Activated naive CD8-positive, alpha-beta T cell treated with anti-CD3 and anti-CD28 coated beads, Interleukin-2, amount 50 U/mL, for 24 hours (primary cell): ENCODE results near the gene TXLNA.

ENCODE experiments used
- ATAC-seq: fragments of 150-1000 bp; cut with Tn5 transposase; one replicate; pipeline ENCODE4 v1.10.0; 2021
- DNase-seq: peaks from one replicate; pipeline ENCODE4 v3.0.0; 2021
- H3K27ac Mint-ChIP-seq: one replicate; pipeline ENCODE4 v1.8.0; 2021; ENCODE audit warnings: mild to moderate bottlenecking, mixed read lengths
- H3K27me3 Mint-ChIP-seq: one replicate; pipeline ENCODE4 v1.8.0; 2021; ENCODE audit warnings: mixed read lengths
- H3K36me3 Mint-ChIP-seq: one replicate; pipeline ENCODE4 v1.8.0; 2021; ENCODE audit warnings: low read depth, mixed read lengths
- H3K4me1 Mint-ChIP-seq: one replicate; pipeline ENCODE4 v1.8.0; 2021; ENCODE audit warnings: mixed read lengths
- H3K4me3 Mint-ChIP-seq: one replicate; pipeline ENCODE4 v1.8.0; 2021; ENCODE audit warnings: mild to moderate bottlenecking, moderate library complexity, mixed read lengths
- H3K9me3 Mint-ChIP-seq: one replicate; pipeline ENCODE4 v1.8.0; 2021; ENCODE audit warnings: mixed read lengths

The TXLNA gene

DNA sequence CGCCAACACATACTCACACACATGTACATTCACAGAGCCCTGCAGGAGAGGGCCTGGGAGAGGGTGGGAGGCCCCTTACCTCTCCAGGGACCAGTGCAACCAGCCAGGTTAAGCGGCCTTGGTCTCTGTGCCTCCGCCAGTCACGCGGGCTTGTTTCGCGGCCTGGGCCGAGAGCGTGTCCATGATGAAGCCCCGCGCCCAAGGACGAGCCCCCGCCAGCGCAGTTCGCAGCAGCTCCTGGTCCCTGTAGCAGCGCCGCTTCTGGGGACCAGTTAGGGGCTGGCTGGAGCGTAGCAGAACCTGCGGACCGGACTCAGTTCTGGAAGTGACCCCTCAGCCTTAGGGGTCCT, 60.3 kb downstream of the TXLNA start:
- no peak for ATAC-seq
- Mint-ChIP-seq H3K27ac (no peak overlapping the region), H3K4me1 (peaks cover 23% of the 10 kb centered on the region), H3K4me3 (peak overlapping the region; percentile 78), H3K9me3 (no peaks in the 10 kb centered on the region), H3K27me3 (no peaks in the 10 kb centered on the region), H3K36me3 (no peaks in the 10 kb centered on the region)
- DNase-seq, result no peak

DNA sequence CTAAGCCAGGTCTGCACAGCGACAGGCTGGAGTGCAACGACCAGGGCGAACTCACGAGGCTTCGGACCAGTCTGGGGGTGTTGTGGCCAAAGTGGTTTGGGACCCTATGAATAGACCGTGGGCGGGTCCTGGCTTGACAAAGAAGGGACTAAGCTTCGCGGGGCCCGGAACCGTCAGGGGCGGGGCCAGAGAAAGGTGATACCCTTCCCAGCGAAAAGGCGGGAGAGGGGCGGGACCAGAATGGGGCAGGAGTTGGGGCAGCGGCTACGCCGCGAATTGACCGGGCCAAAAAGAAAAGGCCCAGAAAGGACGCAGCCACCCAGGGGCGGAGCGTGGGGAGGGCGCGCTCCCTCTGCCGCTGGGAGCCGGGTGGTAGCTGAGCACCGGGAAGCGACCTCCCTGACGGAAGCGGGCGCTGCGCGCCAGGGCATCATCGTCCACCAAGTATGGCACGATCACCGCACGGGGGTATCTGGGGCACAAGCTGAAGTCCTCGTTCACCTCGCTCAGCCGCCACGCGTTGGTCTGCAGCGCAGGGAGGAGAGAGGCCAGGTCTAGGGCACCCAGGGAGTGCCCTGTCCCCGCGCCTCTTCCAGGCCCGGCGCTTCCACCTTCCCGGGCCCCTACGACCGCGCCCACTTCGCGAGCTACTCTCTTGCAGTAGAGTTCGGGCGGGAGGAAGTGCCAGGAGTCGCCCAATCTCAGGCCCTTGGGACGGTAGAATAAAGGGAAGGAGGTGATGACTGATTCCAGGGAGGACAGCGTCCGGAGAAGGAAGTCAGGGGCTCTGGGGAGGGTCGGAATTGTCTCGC, 60.9 kb downstream of the TXLNA start:
- Mint-ChIP-seq H3K4me3 (peak overlapping the region; percentile 78), H3K27ac (peak overlapping the region; percentile 60), H3K27me3 (no peaks in the 10 kb centered on the region), H3K9me3 (no peaks in the 10 kb centered on the region), H3K4me1 (peaks cover 23% of the 10 kb centered on the region), H3K36me3 (no peaks in the 10 kb centered on the region)
- DNase-seq (peak; percentile 60), ATAC-seq (peak; percentile 55)

- no peaks in the 10 kb centered on the region for H3K36me3 Mint-ChIP-seq
- H3K9me3 Mint-ChIP-seq, result no peaks in the 10 kb centered on the region
- H3K27me3 Mint-ChIP-seq, result no peaks in the 10 kb centered on the region
- H3K4me3 Mint-ChIP-seq, result peak overlapping the region; percentile 78
- ATAC-seq (peak; percentile 69), DNase-seq (peak; percentile 55)
- H3K27ac Mint-ChIP-seq, result peak overlapping the region; percentile 60
- peaks cover 23% of the 10 kb centered on the region for H3K4me1 Mint-ChIP-seq
These were observed 61.7 kb downstream of the TXLNA start for GRCh38 chr1:32241001-32241763.

- ATAC-seq (no peak), DNase-seq (no peak)
- Mint-ChIP-seq H3K36me3 (no peaks in the 10 kb centered on the region), H3K4me1 (peaks cover 30% of the 10 kb centered on the region), H3K27ac (no peak overlapping the region), H3K27me3 (no peaks in the 10 kb centered on the region), H3K9me3 (no peaks in the 10 kb centered on the region), H3K4me3 (no peak overlapping the region)
These were observed 62.9 kb downstream of the TXLNA start for GRCh38 chr1:32242341-32242851.

DNA sequence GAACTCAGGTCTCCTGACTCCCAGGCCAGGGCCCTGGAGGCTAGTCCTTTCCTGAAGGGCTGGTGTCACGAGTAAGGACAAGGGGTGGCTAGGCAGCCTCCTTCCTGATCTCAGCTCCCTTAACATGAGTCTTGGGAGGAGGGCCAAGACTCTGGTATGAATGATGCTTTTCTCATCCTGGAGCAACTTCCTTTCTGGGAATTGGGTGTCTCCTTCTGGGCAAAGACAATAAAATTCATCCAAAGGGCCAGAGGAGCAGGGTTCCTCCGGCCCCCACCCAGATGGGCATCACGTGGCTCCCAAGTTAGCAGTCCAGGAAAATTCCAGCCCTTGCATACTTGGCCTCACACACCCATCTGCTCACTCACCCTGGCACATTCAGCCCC, 67.4 kb downstream of the TXLNA start, which contains the start of gene FAM167B:
TSS of gene FAM167B (plus strand) at position 335 of the 386 bp plus-strand sequence. CDS start 200 bp downstream, outside the sequence.
- DNase-seq (no peak), ATAC-seq (no peak)
- Mint-ChIP-seq H3K4me3 (peak within 1 kb of the TSS; percentile 65), H3K27ac (peak within 1 kb of the TSS; percentile 96), H3K4me1 (peaks cover 55% of the 10 kb centered on the region), H3K9me3 (no peaks in the 10 kb centered on the region), H3K27me3 (no peaks in the 10 kb centered on the region), H3K36me3 (peaks cover 4% of the 10 kb centered on the region)

DNA sequence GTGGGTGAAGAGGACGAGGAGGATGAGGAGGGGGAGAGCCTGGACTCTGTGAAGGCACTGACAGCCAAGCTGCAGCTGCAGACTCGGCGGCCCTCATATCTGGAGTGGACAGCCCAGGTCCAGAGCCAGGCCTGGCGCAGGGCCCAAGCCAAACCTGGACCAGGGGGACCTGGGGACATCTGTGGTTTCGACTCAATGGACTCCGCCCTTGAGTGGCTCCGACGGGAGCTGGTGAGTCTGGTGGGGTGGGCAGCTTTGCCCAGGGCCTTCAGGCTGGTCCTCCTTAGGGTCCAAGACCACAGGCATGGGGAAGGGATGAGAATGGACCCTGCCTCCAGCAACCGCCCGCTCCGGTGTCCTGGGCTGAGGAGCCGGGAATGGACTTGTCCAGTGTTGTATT, 68.0 kb downstream of the TXLNA start:
- peak overlapping the region; percentile 96 for H3K27ac Mint-ChIP-seq
- ATAC-seq (no peak), DNase-seq (no peak)
- H3K9me3 Mint-ChIP-seq, result no peaks in the 10 kb centered on the region
- no peak overlapping the region for H3K4me3 Mint-ChIP-seq
- peaks cover 8% of the 10 kb centered on the region for H3K36me3 Mint-ChIP-seq
- peaks cover 57% of the 10 kb centered on the region for H3K4me1 Mint-ChIP-seq
- H3K27me3 Mint-ChIP-seq, result no peaks in the 10 kb centered on the region
